Mucosa of descending colon (tissue), 3 donors: Measurements from ENCODE around the gene UST. TPM values are rescaled to one million over a fixed set of nuclear protein-coding genes. Genes with fewer than 3 reads are reported as not detected.

Experiments
- ATAC-seq: fragments of 200-7000 bp; cut with Tn5 transposase; one replicate; pipeline ENCODE4 v1.9.1; 2020; ENCODE audit warnings: mild to moderate bottlenecking, moderate library complexity
- DNase-seq, 3 donors: peaks; one replicate each; pipeline ENCODE4 v3.0.0-alpha.2; 2020
- H3K36me3 ChIP-seq: fragments of 200-600 bp; one replicate; pipeline ENCODE4 v1.8.0; 2021; ENCODE audit warnings: low read depth, mild to moderate bottlenecking
- H3K4me1 ChIP-seq: fragments of 200-600 bp; one replicate; pipeline ENCODE4 v1.8.0; 2021; ENCODE audit warnings: low read depth, mild to moderate bottlenecking
- H3K4me3 ChIP-seq: fragments of 200-600 bp; one replicate; pipeline ENCODE4 v1.8.0; 2021; ENCODE audit warnings: mild to moderate bottlenecking
- H3K9me3 ChIP-seq: fragments of 200-600 bp; one replicate; pipeline ENCODE4 v1.8.0; 2021; ENCODE audit warnings: mild to moderate bottlenecking
- CTCF ChIP-seq: fragments of 200-600 bp; IDR thresholded peaks from one replicate; pipeline ENCODE4 v1.8.0; 2022; ENCODE audit warnings: antibody characterized with exemption, mild to moderate bottlenecking
- intact Hi-C, 2 donors: fragments of 100-400 bp; cut with DNase I in 1 of 2; cut with micrococcal nuclease in 1 of 2; formaldehyde crosslinking; loops; one replicate each; pipeline versions ENCODE4 v1.11.0 to v1.11.1; 2022; cut with DNase I, micrococcal nuclease
- total RNA-seq, 3 donors: library from RNA; stranded (reverse); fragmentation: NEBNext Ultra II Directional in 2 of 3; extraction: Animal tissue kit (Norgen Biotek cat#: 25700) in 2 of 3; gene quantifications; one replicate each; pipeline versions ENCODE4 v1.2.1 to v1.2.4, GENCODE V29; 2021 to 2023
- donor health status: DM: no; HTN: no; CAD: no; lungs with moderate emphysema.
- donor health status: DM: no; HTN: no; CAD: no.
- donor health status: DM: no; HTN: yes; CAD: no.

Gene UST
- total RNA-seq, 3 donors from 2014 or later = 1.1 to 16.2 (median 2.1) TPM

GRCh38 chr6:149112976-149113375, 366.1 kb downstream of the UST start:
- intact Hi-C loops = no loop called here
- no peak for ATAC-seq

GRCh38 chr6:149114167-149114566, 367.3 kb downstream of the UST start:
- intact Hi-C loops = no loop called here
- no peaks in the 10 kb centered on the region for H3K9me3 ChIP-seq
- H3K4me1 ChIP-seq = no peaks in the 10 kb centered on the region
- H3K4me3 ChIP-seq = no peak overlapping the region
- DNase-seq (no peak), ATAC-seq (no peak)
- TF ChIP-seq CTCF = no peak
- no peaks in the 10 kb centered on the region for H3K36me3 ChIP-seq

More at GRCh38 chr6:149112976-149113375, 366.1 kb downstream of the UST start:
- Histone ChIP-seq H3K9me3 (no peaks in the 10 kb centered on the region), H3K36me3 (no peaks in the 10 kb centered on the region), H3K4me3 (no peak overlapping the region), H3K4me1 (no peaks in the 10 kb centered on the region)
- no peak for TF ChIP-seq CTCF
- DNase-seq = no peak

- no peaks in the 10 kb centered on the region for H3K9me3 ChIP-seq
- ATAC-seq = no peak
- TF ChIP-seq CTCF = no peak
Measured at GRCh38 chr6:149118737-149119653, 372.2 kb downstream of the UST start.

GRCh38 chr6:149122850-149123821, 376.3 kb downstream of the UST start:
- TF ChIP-seq CTCF = no peak
- ATAC-seq (no peak), DNase-seq (no peak)
- H3K4me1 ChIP-seq = no peaks in the 10 kb centered on the region
- no peaks in the 10 kb centered on the region for H3K9me3 ChIP-seq
- intact Hi-C loops = no loop called here
- H3K4me3 ChIP-seq = no peak overlapping the region
- H3K36me3 ChIP-seq = no peaks in the 10 kb centered on the region

More at GRCh38 chr6:149118737-149119653, 372.2 kb downstream of the UST start:
- DNase-seq = no peak
- H3K36me3 ChIP-seq = no peaks in the 10 kb centered on the region
- intact Hi-C loops = no loop called here
- H3K4me1 ChIP-seq = no peaks in the 10 kb centered on the region
- H3K4me3 ChIP-seq = no peak overlapping the region

GRCh38 chr6:149125309-149125708, 378.5 kb downstream of the UST start:
- TF ChIP-seq CTCF = no peak
- DNase-seq (no peak), ATAC-seq (no peak)
- no peaks in the 10 kb centered on the region for H3K36me3 ChIP-seq
- intact Hi-C loops = no loop called here
- no peaks in the 10 kb centered on the region for H3K4me1 ChIP-seq
- H3K4me3 ChIP-seq = no peak overlapping the region
- no peaks in the 10 kb centered on the region for H3K9me3 ChIP-seq
